SU-DHL-6 (cell line): ENCODE results near the gene PALMD.

Source experiments
- EZH2phosphoT487 ChIP-seq: fragments of 200-600 bp; sonication (generic), shearing (Covaris generic); conservative IDR thresholded peaks from 2 replicates; pipeline ENCODE4 v1.6.1; 2018; ENCODE audit warnings: mild to moderate bottlenecking, antibody characterized with exemption, low read length, moderate library complexity, mixed read lengths
- TF ChIP-seq, protein P1 (sequence below): fragments of 200-600 bp; sonication (generic); IDR thresholded peaks from one replicate; pipeline ENCODE4 v1.5.1; 2017; ENCODE audit warnings: antibody characterized with exemption, mild to moderate bottlenecking, low read length, moderate library complexity; ENCODE audit not compliant: insufficient read depth, poor library complexity, severe bottlenecking

DNA sequence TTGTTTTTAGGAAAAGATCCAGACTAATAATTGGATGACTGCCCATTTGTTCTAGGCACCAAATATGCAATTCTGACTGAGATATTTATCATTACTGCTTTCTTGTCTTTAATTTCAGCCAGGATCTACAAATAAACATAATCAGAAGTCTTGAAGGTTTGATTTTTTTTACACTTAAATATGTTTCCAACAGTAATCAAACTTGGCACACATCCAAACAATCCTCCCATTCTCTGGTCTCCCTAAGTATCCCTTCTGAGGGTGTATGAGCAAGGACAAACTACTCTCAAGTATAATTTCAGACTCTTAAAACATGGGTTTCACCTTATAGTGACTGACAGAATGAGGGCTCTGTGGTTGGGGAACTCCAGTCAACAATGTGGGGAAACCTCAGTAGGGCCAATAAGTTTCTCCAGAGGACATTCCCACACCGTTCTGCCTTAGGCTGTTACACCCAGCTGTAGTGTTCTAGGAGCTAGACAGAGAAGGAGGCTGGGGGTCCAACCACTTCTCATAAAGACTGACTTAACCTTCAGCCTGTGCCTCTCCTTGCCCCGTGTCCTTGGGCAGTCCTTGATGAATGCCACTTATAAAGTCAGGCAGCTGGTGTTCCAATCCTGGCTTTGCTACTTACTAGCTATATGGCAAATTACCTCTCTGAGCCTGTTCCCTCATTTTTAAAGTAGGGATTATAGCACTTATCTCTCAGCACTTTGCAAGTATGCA is 1.5 kb upstream of the PALMD start:
- TF ChIP-seq, protein P1, sequence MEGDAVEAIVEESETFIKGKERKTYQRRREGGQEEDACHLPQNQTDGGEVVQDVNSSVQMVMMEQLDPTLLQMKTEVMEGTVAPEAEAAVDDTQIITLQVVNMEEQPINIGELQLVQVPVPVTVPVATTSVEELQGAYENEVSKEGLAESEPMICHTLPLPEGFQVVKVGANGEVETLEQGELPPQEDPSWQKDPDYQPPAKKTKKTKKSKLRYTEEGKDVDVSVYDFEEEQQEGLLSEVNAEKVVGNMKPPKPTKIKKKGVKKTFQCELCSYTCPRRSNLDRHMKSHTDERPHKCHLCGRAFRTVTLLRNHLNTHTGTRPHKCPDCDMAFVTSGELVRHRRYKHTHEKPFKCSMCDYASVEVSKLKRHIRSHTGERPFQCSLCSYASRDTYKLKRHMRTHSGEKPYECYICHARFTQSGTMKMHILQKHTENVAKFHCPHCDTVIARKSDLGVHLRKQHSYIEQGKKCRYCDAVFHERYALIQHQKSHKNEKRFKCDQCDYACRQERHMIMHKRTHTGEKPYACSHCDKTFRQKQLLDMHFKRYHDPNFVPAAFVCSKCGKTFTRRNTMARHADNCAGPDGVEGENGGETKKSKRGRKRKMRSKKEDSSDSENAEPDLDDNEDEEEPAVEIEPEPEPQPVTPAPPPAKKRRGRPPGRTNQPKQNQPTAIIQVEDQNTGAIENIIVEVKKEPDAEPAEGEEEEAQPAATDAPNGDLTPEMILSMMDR, result no peak
- TF ChIP-seq EZH2phosphoT487, result no peak
